Hematopoietic multipotent progenitor cell treated with erythropoietin and hydrocortisone succinate and interleukin-3 and kit ligand, for 17 days (in vitro differentiated cells): ENCODE measurements around the gene RTBDN.

Source experiments
- DNase-seq: peaks from one replicate; pipeline ENCODE4 v3.0.0-alpha.2; 2015; ENCODE audit warnings: low spot score

Gene RTBDN

DNA sequence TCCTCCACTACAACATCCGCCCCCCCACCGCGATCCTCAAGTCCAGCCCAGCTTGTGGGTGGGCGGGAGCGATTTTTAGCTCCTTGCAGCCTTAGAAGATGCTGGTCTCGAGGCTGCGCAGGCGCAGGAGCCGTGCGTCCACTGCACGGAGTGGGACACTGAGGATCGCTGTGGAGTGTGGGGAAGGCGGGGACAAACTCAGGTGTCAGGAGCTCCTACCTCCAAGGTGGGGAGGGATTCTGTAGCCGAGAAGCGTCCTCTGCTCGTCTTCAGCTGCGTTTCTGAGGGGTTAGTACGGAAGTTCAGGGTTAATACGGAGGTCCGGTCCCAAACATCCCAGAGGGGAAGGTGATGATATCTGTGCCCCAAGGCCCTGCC lies at the start of gene RTBDN:
RTBDN (minus strand) TSS at position 14 of the 378 bp plus-strand sequence. CDS start 4,600 bp downstream, outside the sequence.
- DNase-seq: no peak

- DNase-seq: peak; percentile 48
Measured at GRCh38 chr19:12882589-12882988, 48.2 kb upstream of the RTBDN start.

GRCh38 chr19:12881172-12881808 lies 46.9 kb upstream of the RTBDN start, which contains the start of gene DNASE2:
TSS of gene DNASE2 (minus strand) at chr19:12881449. CDS start at chr19:12881375, 74 bp downstream.
- DNase-seq: peak; percentile 97

DNA sequence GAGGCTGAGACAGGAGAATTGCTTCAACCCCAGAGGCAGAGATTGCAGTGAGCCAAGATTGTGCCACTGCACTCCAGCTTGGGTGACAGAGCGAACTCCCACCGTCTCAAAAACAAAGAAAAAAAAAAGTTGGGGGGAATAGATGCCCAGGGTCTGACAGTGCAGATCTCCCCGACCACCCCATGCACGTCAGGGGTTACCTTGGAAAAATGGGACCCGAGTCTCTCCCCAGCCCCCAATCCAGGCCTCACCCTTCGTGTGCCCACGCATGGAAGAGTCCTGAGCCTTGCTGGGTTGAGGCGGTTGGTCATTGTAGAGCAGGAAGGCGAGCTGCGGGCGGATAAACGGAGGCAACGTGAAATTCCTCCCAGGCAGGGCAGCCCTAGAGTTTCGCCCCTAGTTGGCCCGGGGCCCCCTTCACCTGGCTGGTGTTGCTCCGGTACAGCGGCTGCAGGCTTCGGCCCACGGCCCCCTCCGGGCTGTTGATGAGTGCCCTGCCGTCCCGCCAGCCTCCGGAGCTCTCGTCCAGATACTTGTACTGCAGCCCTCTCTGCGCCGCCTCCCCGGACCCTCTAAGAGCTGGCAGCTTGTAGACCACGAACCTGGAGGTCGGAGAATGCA lies 46.3 kb upstream of the RTBDN start:
- DNase-seq: peak; percentile 29

DNA sequence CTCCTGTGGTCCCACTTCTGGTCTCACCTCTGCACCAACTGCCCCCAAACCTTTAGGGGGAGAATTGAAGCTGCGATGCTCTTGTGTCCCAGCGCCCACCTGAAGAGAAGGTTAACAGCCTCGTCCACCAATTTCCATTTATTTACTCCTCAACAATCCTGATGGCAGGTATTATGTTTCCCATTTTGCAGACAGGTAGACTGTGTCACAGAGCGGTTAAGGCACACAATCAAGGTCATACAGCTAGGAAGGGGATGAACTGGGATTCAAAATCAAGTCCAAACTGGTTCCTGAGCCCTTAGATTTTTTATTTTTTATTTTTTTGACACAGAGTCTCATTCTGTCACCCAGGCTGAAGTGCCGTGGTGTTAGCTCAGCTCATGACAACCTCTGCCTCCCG lies 40.7 kb upstream of the RTBDN start:
- no peak for DNase-seq

DNA sequence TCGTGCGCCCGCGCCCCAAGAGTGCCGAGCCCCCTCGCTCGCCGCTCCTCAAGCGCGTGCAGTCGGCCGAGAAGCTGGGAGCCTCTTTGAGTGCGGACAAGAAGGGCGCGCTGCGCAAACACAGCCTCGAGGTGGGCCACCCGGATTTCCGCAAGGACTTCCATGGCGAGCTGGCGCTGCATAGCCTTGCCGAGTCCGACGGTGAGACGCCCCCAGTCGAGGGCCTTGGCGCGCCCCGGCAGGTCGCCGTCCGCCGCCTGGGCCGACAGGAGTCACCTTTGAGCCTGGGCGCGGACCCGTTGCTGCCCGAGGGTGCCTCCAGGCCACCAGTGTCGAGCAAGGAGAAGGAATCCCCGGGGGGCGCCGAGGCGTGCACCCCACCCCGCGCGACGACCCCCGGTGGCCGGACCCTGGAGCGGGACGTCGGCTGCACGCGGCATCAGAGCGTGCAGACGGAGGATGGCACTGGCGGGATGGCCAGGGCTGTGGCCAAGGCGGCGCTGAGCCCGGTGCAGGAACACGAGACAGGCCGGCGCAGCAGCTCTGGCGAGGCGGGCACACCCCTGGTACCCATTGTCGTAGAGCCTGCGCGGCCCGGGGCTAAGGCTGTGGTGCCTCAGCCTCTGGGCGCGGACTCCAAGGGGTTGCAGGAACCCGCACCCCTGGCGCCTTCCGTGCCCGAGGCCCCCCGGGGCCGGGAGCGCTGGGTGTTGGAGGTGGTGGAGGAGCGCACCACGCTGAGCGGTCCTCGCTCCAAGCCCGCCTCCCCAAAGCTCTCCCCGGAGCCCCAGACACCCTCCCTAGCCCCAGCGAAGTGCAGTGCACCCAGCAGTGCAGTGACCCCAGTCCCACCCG lies 39.7 kb upstream of the RTBDN start:
- DNase-seq: no peak

- peak; percentile 80 for DNase-seq
Measured at GRCh38 chr19:12872941-12873890, 38.8 kb upstream of the RTBDN start.

DNA sequence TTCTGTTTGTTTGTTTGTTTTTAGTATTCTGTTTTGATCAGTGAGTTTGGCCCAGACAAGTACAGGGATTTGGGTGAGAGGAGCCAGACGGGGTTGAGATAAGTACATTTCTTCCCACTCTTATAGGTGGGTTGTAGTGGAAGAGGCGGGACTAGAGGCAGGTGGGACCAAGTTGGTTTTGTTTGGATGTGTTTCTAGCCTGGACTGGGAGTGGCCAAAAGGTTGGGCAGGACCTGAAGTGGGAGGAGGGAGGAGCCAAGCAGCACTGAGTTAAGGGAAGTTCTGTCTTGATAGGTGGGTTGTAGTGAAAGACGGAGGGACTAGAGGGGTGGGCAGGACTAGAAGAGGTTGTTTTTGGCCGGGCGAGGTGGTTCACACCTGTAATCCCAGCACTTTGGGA lies 37.9 kb upstream of the RTBDN start:
- peak; percentile 39 for DNase-seq

- no peak for DNase-seq
Measured at GRCh38 chr19:12871681-12872080, 37.3 kb upstream of the RTBDN start.

DNA sequence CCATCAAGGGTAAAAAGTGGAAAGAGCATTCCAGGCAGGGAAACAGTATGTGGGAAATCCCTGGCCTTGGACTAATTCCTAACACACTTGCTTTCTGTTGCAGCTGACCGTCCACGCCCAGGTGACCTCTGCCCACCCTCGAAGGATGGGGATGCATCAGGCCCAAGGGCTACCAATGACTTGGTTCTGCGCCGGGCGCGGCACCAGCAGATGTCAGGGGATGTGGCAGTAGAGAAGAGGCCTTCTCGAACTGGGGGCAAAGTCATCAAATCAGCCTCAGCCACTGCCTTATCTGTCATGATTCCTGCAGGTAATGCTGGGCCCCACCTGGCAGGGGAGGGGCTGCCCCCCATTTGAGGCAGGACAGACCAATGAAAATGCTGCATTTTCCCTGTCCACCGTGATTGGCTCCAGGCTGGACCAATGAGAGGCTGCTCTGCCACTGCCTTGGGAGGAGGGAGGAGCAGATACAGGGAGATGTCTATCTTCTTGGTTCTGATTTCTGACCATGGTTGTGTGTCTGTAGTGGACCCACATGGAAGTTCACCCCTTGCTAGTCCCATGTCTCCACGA lies 34.2 kb upstream of the RTBDN start:
- DNase-seq: peak; percentile 29

- DNase-seq: peak; percentile 70
Measured at GRCh38 chr19:12867120-12868099, 33.0 kb upstream of the RTBDN start.

GRCh38 chr19:12866416-12867119 lies 32.2 kb upstream of the RTBDN start:
- no peak for DNase-seq

DNA sequence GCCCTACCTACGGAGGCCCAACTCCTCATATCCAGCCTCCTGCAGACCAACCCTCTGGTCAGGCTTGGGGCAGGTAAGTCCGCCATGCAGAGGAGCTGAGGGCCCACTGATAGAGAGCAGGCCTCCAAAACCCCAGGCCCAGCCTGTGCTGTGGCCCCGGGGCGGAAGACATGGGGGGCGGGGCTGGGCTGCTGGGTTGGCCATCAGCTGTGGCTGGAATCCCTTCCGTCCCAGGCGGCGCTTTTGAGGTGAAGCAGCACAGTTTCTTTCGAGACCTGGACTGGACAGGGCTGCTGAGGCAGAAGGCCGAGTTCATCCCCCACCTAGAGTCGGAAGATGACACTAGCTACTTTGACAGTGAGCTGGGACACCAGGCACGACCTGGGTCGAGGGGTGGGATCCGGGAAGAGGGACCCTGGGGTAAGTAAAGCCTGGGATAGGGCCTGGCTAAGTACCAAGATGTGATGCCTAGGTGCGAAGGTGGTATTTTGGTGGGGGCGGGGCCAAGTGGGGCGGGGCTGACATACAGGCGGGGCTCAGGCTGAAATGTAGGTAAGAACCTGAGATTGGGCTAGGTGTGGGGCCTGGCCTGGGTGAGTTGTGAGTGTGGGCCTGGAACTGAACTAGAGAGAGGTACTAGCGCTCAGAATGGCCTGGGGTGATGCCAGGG lies 31.5 kb upstream of the RTBDN start:
- no peak for DNase-seq

DNA sequence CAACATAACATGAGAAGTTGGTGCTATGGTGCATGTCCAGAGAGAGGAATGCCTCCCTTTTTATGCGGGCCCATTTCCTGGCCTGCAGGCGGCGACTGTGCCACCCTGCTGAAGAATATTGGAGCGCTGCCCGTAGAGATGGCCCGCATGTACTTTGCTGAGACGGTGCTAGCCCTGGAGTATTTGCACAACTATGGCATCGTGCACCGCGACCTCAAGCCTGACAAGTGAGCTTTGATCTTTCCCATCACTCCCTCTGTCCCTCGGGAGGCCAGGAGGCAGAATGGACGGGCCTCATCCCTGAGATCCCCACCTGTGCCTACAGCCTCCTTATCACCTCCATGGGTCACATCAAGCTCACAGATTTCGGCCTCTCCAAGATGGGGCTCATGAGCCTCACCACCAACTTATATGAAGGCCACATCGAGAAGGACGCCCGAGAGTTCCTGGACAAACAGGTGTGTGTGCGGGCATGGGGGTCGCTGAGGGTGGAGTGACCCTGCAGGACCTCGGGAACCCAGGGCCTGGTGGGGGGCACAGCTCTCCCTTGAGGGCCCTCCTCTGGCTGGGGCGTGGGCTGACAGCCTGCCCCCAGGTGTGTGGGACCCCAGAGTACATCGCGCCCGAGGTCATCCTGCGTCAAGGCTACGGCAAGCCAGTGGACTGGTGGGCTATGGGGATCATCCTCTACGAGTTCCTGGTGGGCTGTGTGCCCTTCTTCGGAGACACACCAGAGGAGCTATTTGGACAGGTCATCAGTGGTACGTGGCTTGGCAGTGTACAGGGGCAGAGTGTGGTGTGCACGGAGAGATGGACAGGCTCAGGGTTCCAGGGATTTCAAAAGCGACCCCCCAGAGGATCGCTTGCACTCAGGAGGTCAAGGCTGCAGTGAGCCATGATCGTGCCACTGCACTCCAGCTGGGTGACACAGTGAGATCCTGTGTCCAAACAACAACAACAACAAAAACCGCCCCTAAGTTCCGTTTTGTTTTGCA lies 30.6 kb upstream of the RTBDN start:
- peak; percentile 55 for DNase-seq

DNA sequence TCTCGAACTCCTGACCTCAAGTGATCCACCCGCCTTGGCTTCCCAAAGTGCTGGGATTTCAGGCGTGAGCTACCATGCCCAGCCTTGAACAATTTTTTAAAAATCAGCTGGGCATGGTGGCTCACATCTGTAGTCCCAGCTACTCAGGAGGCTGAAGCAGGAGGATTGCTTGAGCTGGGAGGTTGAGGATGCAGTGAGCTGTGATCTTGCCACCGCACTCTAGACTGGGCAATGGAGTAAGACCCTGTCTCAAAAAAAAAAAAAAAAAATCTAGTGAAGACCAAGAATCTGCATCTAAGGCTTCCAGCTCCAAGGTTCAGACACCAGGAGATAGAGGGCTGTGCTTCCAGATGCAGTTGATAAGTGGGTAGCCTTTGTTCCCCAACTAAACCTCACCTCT lies 29.8 kb upstream of the RTBDN start:
- DNase-seq: no peak

GRCh38 chr19:12859546-12859945 lies 25.2 kb upstream of the RTBDN start:
- DNase-seq: no peak

- no peak for DNase-seq
Measured at GRCh38 chr19:12858041-12858928, 23.9 kb upstream of the RTBDN start.
